Right kidney (tissue), 9 donors: ENCODE data around the gene MAP3K7CL.

ENCODE experiments used
- DNase-seq: peaks from one replicate; pipeline ENCODE4 v3.0.0-alpha.2; 2016
- long read RNA-seq, 8 donors: transcript quantifications; one replicate each; lab custom pipeline, GENCODE V29; 2026

Gene MAP3K7CL
- long read RNA-seq, donor 1: 0 reads
- long read RNA-seq, donor 2, partial matches to known transcripts: 0 of 1 reads
- long read RNA-seq, donor 2, other reads (novel, unspliced or antisense): 0 of 1 reads
- long read RNA-seq, donor 3, partial matches to known transcripts: 0 of 1 reads
- long read RNA-seq, donor 3, other reads (novel, unspliced or antisense): 0 of 1 reads
- long read RNA-seq, donor 4, partial matches to known transcripts: 0 of 1 reads
- long read RNA-seq, donor 4, other reads (novel, unspliced or antisense): 0 of 1 reads
- long read RNA-seq, donor 5: 0 reads
- long read RNA-seq, donor 6, partial matches to known transcripts: 0 of 2 reads
- long read RNA-seq, donor 6, other reads (novel, unspliced or antisense): 0 of 2 reads
- long read RNA-seq, donor 7, partial matches to known transcripts: 0 of 1 reads
- long read RNA-seq, donor 7, other reads (novel, unspliced or antisense): 0 of 1 reads
- long read RNA-seq, donor 8: 0 reads

DNA sequence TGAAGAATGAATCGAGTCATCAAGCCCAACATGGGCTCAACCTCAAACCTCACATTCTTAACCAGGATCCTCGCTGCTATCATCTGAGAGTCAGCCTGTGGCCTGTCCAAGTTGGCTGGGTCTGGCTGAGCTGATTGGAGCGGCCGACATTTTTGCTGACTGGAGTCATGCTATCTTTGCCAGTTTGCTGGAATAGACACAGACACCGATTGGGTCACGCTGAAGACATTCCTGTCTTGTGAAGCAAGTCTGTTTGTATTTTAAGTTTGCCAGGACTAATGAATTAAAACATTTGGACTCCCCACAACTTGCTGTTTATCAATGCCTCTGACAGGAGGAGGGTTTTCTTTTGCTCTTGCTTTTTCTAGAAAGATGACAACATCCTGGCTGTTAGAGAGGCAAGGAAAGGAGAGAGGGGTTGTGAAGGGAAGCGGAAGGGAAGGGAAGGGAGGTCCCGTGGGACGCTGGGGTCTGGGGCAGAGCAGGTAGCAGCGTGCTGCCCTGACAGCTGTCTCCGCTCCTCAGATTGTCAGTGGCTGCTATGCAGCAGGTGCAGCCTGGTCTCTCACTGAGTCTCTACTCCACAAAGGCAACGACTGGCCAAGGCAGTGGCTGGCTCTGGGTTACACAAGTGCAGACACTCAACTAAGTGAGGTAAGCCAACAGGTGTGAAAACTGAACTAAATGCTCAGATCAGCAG, at the start of gene MAP3K7CL:
Gene MAP3K7CL, plus strand, starts transcription at position 375 of the 700 bp plus-strand sequence. CDS start 2,701 bp downstream, outside the sequence.
- no peak for DNase-seq

DNA sequence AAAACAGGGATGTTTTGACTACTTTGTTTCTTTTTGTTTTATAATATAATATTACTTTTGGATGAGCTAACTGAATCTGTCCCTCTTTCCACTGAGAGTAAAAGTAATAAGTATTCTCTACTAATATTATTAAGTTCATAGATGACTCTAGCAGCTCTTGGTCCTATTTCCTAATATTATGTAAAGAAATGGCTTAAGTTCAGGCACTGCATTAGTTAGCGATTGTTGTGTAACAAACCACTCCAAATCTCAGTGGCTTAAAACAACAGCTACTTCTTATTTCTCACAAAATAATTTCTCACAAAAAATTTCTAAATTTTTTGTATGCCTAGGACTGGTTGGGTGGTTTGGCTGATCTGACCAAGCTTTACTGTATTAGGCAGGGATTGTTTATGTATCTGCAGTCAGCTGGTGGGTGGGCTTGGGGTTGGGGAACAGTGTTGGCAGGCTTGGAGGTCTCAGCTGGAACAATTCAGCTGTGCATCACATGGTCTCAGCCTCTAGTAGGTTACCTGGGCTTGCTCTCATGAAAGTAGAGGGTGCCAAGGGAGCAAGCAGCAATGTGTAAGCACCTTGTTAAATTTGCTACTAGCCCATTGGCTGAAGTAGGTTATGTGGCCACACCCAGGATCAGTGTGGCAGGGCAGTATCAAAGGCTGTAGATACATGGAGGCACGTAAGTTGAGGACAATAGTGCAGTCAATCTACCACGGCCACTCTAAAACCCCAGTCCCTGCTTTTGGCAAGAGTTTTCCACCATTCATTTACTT, 48.2 kb upstream of the MAP3K7CL start:
- no peak for DNase-seq

DNA sequence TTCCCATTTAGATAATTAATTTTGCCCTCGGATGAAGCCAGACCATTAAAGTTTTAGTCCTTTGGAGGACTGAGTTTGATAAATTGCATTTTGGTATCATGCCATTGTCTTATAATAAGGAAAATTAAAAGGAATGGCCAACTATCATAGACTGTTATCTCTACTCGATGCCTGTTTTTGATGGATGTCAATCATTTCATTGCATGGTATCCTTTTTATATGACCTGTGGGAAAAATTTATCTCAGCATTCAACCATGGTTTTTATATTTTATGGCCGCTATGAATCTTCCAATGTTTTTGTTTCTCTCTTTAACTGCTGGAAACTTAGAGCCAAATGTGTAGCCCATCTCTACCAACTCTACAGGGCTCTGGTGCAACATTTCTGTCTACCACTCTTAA, 47.1 kb upstream of the MAP3K7CL start:
- DNase-seq: no peak

DNA sequence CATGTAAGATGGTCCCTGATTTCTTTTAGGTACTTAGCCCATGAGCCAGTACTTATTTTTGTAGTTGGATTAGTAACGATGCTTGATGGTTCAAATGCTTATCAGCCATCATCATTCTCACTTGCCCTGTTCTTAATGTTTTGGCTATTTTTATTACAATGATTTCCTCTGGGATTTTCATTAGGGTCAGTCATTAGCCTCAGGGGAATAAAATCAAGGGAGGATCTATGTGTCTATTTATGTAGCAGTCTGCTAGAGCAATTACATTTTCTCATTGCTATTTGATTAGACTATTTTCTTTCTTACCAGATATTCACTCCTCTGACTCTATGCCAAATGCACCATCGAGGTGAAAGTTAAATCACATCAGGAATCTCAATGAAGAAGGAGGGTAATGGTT, 46.1 kb upstream of the MAP3K7CL start:
- DNase-seq: no peak

DNA sequence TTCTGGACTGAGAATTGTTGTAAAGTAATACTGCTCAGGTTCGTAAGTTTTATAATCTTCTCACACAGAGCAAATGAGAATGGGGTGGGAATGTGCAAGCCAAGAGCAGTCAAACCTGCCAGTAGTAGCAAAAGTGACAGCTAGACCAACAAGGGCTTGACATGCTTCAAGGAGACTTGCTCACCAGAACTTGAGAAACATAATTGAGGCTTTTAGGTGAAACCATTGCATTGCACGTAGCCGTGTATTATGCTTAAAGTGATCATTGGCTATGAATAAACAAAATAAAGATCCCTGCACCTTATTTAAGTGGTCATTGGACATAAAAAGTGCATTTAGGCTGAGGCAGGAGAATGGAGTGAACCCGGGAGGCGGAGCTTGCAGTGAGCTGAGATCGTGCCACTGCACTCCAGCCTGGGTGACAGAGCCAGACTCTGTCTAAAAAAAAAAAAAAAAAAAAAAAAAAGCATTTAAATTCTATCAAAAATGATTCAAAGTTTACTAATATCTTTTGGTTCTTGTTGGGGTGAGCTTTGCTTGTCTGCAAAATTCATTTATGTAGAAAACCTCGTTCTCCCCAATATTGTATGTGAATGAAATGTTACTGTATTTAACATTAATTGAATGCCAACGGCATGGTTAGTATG, 45.2 kb upstream of the MAP3K7CL start:
- DNase-seq: no peak

DNA sequence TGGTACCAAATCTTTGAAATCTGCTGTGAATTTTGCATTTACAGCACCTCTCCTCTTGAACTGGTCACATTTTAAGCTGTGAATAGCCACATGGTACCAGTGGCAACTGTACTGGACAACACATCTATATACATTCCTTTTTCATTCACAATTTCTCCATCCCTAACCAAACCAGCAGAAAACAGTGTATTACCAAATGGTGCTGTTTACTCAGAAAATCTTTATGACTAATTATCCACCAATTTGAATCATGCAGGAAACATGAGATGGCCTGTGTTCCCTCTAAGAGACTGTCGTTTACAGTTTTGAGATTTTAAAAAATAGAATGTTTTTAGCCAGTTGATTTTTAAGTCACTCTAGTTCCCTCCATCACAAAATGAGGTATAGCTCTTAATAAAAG, 39.4 kb upstream of the MAP3K7CL start:
- no peak for DNase-seq

DNA sequence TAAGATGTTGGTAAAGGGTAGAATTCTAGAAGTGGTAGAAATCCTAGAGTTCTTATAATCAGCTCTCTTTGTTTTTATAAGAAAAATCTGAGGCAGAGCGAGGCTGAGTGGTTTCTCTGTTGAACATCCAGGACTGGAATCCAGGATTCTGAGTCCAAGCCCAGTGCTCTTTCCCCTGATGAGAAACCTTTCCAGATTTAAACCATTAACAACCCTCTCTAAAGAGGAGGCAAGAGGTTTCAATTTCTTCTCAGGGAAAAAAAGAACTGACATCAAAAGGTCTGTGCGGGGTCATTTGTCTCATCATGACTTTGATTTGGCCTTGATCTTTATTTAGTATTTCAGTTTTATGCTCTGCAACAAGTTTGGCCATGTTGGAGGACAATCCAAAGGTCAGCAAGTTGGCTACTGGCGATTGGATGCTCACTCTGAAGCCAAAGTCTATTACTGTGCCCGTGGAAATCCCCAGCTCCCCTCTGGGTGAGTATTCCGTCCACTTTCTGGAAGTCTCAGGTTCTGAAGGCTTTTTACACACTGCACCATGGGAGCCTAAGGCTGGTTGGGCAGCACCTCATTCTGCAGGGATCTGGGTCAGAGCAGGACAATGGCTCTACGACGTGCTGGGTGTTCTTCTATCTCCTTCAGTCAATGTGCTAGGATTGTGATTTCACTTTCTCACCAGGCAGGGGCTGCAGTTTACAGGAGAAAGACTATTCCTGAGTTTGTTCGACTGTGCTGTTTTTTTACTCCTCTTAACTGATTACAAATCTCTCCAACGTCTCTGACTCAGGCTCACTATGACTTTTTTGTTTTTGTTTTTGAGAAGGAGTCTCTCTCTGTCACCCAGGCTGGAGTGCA, 38.1 kb upstream of the MAP3K7CL start:
- no peak for DNase-seq

- no peak for DNase-seq
Observed at GRCh38 chr21:29096218-29097015, 34.0 kb upstream of the MAP3K7CL start.

DNA sequence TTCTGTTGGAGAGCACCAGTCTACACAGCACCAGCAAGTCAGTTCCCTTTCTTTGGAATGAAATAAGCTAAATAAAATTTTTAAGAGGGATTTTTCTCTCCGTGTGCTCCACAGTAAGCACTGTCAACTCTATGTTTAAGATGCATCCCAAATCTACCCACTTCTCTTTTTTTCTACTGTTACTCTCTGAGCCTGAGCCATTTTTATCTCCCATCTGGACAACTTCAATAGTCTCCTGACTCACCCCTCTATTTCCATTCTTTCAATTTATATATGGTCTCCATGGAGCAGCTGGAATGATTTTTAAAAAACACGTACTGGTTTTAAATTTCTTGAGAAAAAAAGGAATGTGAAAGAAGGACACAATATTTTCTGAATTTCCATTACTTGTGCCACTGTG, 32.3 kb upstream of the MAP3K7CL start:
- no peak for DNase-seq

DNA sequence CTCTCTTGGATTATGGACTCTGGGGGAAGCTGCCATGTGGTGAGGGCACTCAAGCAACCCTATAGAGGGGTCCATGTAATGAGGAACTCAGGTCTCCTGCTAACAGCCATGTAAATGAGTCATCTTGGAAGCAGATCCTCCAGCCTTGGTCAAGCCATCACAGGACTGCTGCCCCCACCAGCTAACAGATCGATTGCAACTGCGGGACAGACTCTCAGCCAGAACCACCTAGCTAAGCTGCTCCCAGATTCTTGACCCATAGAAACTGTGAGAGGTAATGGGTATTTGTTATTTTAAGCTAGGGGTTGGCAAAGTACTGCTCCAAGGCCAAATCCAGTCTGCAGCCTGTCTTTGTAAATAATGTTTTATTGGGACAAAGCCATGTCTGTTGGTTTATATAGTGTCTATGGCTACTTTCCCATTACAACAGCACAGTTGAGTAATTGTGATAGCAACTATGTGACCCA, 27.6 kb upstream of the MAP3K7CL start:
- DNase-seq: no peak

GRCh38 chr21:29104239-29104708, 26.2 kb upstream of the MAP3K7CL start:
- no peak for DNase-seq

DNA sequence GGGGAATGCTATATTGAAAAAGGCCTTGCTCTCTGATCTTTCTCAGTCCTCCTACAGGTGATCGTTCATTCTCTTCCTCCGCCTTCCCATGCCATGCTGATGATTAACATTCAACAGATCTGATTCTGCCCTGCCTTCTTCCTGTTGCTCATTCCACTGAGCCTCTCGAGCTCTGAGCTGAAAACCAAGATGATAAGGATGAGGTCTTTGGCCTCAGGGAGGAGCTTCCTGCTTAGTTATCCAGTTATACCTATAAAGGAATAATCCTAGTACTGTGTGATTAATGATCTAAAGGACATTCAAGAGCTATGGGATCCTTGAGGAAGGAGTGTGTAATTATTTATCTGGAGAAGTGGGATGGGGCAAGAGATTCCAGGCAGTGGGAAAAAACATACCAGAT, 25.2 kb upstream of the MAP3K7CL start:
- DNase-seq: no peak

DNA sequence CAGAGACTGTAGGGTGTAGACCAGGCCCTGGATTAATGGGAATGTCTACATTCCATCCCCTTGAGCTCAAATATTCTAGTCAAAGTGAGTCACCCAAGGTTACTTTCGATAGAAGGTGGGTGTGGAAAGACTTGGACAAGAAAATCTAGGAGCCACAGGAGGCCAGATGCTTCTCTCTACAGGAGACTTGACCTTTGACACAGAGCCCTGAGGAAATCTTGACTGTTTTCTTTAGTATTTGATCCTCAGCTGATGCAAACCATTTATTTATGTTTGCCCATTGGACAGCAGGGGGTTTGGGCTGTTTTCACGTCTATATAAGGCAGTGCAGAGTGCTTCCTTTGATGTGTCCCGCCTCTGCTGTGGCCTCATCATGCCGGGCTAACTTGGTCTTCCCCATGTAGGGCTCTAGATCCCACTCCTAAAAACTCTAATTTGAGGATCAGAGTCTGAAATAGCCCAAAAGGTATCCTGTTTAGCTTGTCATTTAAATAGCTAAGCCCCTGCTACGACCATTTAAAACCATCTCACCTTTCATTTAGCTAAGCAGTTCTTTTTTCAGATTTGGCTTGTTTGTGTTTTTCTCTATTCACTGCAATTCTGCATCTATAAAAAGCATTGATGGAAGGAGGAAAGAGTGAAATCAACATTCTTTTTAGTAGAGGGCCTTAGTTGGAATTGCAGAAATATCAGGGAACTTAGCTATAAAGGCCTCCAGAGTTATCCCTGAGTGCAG, 15.5 kb upstream of the MAP3K7CL start:
- no peak for DNase-seq

DNA sequence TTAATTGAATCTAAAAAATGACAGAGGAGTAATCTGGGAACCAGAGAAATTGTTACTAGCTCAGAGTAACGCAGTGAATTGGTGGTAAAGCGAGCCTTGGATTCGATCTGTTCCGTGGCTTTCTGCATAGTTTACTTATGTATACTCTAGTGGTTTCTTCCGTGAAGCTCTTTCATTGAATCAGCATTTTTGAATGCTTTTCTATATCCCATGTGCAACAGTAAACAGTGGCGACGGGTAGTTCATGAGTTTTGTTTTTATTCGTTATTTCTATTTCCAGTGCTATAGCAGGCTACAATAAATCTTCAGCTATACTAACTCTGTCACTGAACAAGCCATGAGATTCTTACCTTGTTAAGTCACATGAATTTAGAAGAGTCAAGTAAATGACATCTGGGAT, 14.5 kb upstream of the MAP3K7CL start:
- DNase-seq: no peak

DNA sequence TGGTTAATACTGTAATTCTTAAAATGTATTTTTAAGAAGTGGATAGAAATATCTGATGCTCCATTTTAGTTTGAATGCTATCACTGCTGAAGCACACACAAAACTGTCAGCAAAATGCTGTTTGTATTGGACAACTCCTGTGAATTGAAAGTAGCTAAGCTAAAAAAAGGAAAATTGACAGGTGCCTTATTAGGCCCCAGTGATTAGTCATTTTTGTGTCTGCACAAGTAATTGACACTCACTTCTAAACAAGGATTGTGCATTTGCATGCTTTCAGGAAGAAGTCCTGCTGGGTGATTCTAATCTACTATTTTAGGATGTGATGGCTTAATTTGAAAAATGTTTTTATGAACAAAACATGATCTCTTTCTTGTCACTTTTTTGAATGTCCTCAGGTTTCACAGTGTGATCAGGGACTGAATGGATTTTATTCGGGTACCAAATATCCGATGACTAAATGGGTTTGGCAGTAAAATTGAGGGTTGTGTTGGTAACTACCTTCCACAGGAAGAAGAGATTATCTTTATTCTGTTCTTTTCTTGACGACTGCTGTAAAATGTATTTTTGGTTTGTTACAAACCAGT, 13.0 kb upstream of the MAP3K7CL start:
- no peak for DNase-seq

DNA sequence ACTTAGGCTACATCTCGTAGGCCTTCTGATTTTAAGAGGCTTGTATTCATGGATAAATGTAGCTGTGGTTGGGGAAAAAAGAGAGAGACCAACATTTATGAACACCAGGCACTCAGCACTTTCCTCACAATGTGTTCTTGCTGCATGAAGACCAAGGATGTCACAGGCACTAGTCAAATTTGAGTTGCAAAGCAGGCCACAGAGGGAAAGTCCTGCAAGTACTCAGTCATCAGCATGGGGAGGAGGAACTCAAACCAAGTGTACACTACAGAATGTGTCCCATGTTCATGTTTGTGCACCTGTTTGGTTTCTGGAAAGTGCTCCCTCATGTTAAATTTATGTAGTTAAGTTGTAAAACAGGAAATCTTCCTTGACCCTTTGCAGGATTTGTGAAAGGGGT, 8.7 kb upstream of the MAP3K7CL start:
- no peak for DNase-seq

- DNase-seq: no peak
Observed at GRCh38 chr21:29124645-29125044, 5.8 kb upstream of the MAP3K7CL start.

- no peak for DNase-seq
Observed at GRCh38 chr21:29125191-29125590, 5.3 kb upstream of the MAP3K7CL start.

GRCh38 chr21:29125979-29126378, 4.5 kb upstream of the MAP3K7CL start:
- no peak for DNase-seq
